Hematopoietic multipotent progenitor cell treated with erythropoietin and hydrocortisone succinate and interleukin-3 and kit ligand, for 8 days (in vitro differentiated cells): ENCODE measurements around the gene SLC2A13.
"Not testable (repeated sequence)": the region's sequence is repeated elsewhere in the genome, so short reads cannot be mapped to it uniquely, and the experiment has no call there.

Experiments
- DNase-seq: peaks from one replicate; pipeline ENCODE4 v3.0.0-alpha.2; 2015

The SLC2A13 gene

GRCh38 chr12:40104461-40105264, 1.2 kb downstream of the SLC2A13 start:
- DNase-seq: peak; percentile 9

- peak; percentile 7 for DNase-seq
Measured at GRCh38 chr12:40103043-40103442, 2.8 kb downstream of the SLC2A13 start.

GRCh38 chr12:40101747-40102146, 4.1 kb downstream of the SLC2A13 start:
- DNase-seq: no peak

- peak; percentile 83 for DNase-seq
Measured at GRCh38 chr12:40099423-40099853, 6.4 kb downstream of the SLC2A13 start.

GRCh38 chr12:40098406-40099145, 7.3 kb downstream of the SLC2A13 start:
- no peak for DNase-seq

- DNase-seq: no peak
Measured at GRCh38 chr12:40093512-40093911, 12.4 kb downstream of the SLC2A13 start.

GRCh38 chr12:40086471-40086870, 19.4 kb downstream of the SLC2A13 start:
- DNase-seq: no peak

- no peak for DNase-seq
Measured at GRCh38 chr12:40078266-40078665, 27.6 kb downstream of the SLC2A13 start.

GRCh38 chr12:40075458-40075857, 30.4 kb downstream of the SLC2A13 start:
- no peak for DNase-seq

GRCh38 chr12:40068416-40068815, 37.5 kb downstream of the SLC2A13 start:
- no peak for DNase-seq

- DNase-seq: no peak
Measured at GRCh38 chr12:40065636-40066035, 40.2 kb downstream of the SLC2A13 start.

- no peak for DNase-seq
Measured at GRCh38 chr12:40063414-40063813, 42.5 kb downstream of the SLC2A13 start.

- DNase-seq: no peak
Measured at GRCh38 chr12:40058721-40059190, 47.1 kb downstream of the SLC2A13 start.

GRCh38 chr12:40056373-40056772, 49.5 kb downstream of the SLC2A13 start:
- DNase-seq: no peak

GRCh38 chr12:40055776-40056175, 50.1 kb downstream of the SLC2A13 start:
- no peak for DNase-seq

GRCh38 chr12:40055228-40055579, 50.7 kb downstream of the SLC2A13 start:
- DNase-seq: no peak

- DNase-seq: no peak
Measured at GRCh38 chr12:40054555-40055227, 51.2 kb downstream of the SLC2A13 start.

- DNase-seq: no peak
Measured at GRCh38 chr12:40049268-40049667, 56.6 kb downstream of the SLC2A13 start.

GRCh38 chr12:40047002-40047401, 58.9 kb downstream of the SLC2A13 start:
- DNase-seq: not testable (repeated sequence)

- DNase-seq: no peak
Measured at GRCh38 chr12:40045656-40046055, 60.2 kb downstream of the SLC2A13 start.

- no peak for DNase-seq
Measured at GRCh38 chr12:40044396-40044795, 61.5 kb downstream of the SLC2A13 start.

- no peak for DNase-seq
Measured at GRCh38 chr12:40039598-40039997, 66.3 kb downstream of the SLC2A13 start.

- no peak for DNase-seq
Measured at GRCh38 chr12:40038619-40039018, 67.3 kb downstream of the SLC2A13 start.

GRCh38 chr12:40034712-40035111, 71.2 kb downstream of the SLC2A13 start:
- no peak for DNase-seq
